ENCODE data around the gene SH2D7. TPM values are rescaled to one million over a fixed set of nuclear protein-coding genes. Genes with fewer than 3 reads are reported as not detected.
A peak's percentile ranks its signal among the peaks of the same experiment; 100 is the strongest.

Gene SH2D7
- total RNA-seq, 1 donor from 2014 or later = not detected

- H3K4me1 ChIP-seq = peaks cover 9% of the 10 kb centered on the region
- ATAC-seq (no peak), DNase-seq (peak; percentile 51)
- TF ChIP-seq, protein P1, sequence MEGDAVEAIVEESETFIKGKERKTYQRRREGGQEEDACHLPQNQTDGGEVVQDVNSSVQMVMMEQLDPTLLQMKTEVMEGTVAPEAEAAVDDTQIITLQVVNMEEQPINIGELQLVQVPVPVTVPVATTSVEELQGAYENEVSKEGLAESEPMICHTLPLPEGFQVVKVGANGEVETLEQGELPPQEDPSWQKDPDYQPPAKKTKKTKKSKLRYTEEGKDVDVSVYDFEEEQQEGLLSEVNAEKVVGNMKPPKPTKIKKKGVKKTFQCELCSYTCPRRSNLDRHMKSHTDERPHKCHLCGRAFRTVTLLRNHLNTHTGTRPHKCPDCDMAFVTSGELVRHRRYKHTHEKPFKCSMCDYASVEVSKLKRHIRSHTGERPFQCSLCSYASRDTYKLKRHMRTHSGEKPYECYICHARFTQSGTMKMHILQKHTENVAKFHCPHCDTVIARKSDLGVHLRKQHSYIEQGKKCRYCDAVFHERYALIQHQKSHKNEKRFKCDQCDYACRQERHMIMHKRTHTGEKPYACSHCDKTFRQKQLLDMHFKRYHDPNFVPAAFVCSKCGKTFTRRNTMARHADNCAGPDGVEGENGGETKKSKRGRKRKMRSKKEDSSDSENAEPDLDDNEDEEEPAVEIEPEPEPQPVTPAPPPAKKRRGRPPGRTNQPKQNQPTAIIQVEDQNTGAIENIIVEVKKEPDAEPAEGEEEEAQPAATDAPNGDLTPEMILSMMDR (IDR thresholded peaks at IDR 0.05) = no peak
- H3K36me3 ChIP-seq = no peaks in the 10 kb centered on the region
- intact Hi-C loops (cut with DNase I) = no loop called here
- no peak overlapping the region for H3K4me3 ChIP-seq
- no peaks in the 10 kb centered on the region for H3K9me3 ChIP-seq
- H3K27ac ChIP-seq = no peak overlapping the region
- H3K27me3 ChIP-seq = no peaks in the 10 kb centered on the region
These were observed 5.9 kb downstream of the SH2D7 start for GRCh38 chr15:78098131-78098755.

- ATAC-seq (no peak), DNase-seq (peak; percentile 42)
- Histone ChIP-seq H3K4me3 (no peak overlapping the region), H3K27me3 (no peaks in the 10 kb centered on the region), H3K4me1 (peaks cover 20% of the 10 kb centered on the region), H3K27ac (no peak overlapping the region), H3K36me3 (no peaks in the 10 kb centered on the region), H3K9me3 (no peaks in the 10 kb centered on the region)
- TF ChIP-seq, protein P1 (IDR thresholded peaks at IDR 0.05) = no peak
- intact Hi-C loops (cut with DNase I) = no loop called here
These were observed 8.5 kb downstream of the SH2D7 start for GRCh38 chr15:78100886-78101285.

DNA sequence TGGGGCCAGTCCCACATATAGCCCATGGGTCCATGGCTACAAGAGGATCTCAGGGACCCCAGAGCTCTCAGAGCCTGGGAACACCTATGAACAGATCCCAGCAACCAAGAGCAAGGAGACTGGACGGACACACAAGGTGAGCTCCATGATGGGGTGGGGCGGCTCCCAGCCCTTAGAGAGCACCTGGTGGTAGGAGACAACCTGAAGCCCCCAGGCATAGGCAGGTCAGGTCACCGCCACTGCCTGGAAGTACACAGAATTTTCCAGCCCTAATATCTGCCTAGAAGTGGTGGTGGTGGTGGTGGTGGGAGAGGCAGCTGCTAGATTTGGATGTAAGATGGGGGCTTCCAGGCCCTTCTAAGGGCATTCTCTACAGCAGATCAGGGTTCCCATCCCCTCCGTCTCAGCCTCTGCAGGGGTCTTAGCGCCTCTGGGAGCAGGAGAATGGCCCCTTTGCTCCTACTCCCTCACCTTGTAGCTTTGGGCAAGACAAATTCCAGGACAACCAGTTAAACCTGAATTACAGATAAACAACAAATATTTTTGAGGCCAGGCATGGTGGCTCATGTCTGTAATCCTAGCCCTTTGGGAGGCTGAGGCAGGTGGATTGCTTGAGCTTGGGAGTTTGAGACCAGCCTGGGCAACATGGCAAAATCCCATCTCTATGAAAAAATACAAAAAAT is 9.2 kb downstream of the SH2D7 start:
- H3K9me3 ChIP-seq = no peaks in the 10 kb centered on the region
- no peak overlapping the region for H3K4me3 ChIP-seq
- TF ChIP-seq, protein P1 (IDR thresholded peaks at IDR 0.05) = no peak
- DNase-seq (peak; percentile 40), ATAC-seq (no peak)
- intact Hi-C loops (cut with DNase I) = no loop called here
- H3K27me3 ChIP-seq = no peaks in the 10 kb centered on the region
- peaks cover 20% of the 10 kb centered on the region for H3K4me1 ChIP-seq
- no peaks in the 10 kb centered on the region for H3K36me3 ChIP-seq
- H3K27ac ChIP-seq = no peak overlapping the region

- TF ChIP-seq, protein P1 (IDR thresholded peaks at IDR 0.05) = no peak
- Histone ChIP-seq H3K4me1 (peaks cover 20% of the 10 kb centered on the region), H3K4me3 (no peak overlapping the region), H3K27ac (no peak overlapping the region), H3K27me3 (no peaks in the 10 kb centered on the region), H3K36me3 (no peaks in the 10 kb centered on the region), H3K9me3 (no peaks in the 10 kb centered on the region)
- DNase-seq = no peak
- no peak for ATAC-seq
- intact Hi-C loops (cut with DNase I) = no loop called here
These were observed 9.8 kb downstream of the SH2D7 start for GRCh38 chr15:78102211-78102610.

- Histone ChIP-seq H3K27me3 (no peaks in the 10 kb centered on the region), H3K27ac (peak overlapping the region; percentile 42), H3K4me1 (peaks cover 20% of the 10 kb centered on the region), H3K4me3 (no peak overlapping the region), H3K36me3 (no peaks in the 10 kb centered on the region), H3K9me3 (no peaks in the 10 kb centered on the region)
- ATAC-seq (no peak), DNase-seq (peak; percentile 39)
- TF ChIP-seq, protein P1 (IDR thresholded peaks at IDR 0.05) = no peak
- intact Hi-C loops (cut with DNase I) = no loop called here
These were observed 10.4 kb downstream of the SH2D7 start for GRCh38 chr15:78102741-78103140.

Measured in upper lobe of right lung (tissue), 1 donor.